Right ventricle myocardium superior (tissue), 1 donor: Measurements from ENCODE around the gene RUVBL2. TPM values are rescaled to one million over a fixed set of nuclear protein-coding genes. Genes with fewer than 3 reads are reported as not detected.
A peak's percentile ranks its signal among the peaks of the same experiment; 100 is the strongest.

Source experiments
- ATAC-seq: fragments of 200-7000 bp; cut with Tn5 transposase; one replicate; pipeline ENCODE4 v1.9.1; 2020; ENCODE audit warnings: mild to moderate bottlenecking; ENCODE audit not compliant: poor library complexity
- DNase-seq: peaks from one replicate; pipeline ENCODE4 v3.0.0-alpha.2; 2020
- intact Hi-C: fragments of 100-400 bp; cut with DNase I; formaldehyde crosslinking; loops from one replicate; pipeline ENCODE4 v1.11.2; 2022
- microRNA-seq: library from miRNA; unstranded; fragments of <30 nt; microRNA quantifications from one replicate; pipeline ENCODE4 v1.2.0, GENCODE V29; 2020
- total RNA-seq: library from RNA; stranded (reverse); fragmentation: NEBNext Ultra II Directional; extraction: Animal tissue kit (Norgen Biotek cat#: 25700); gene quantifications from one replicate; pipeline ENCODE4 v1.2.1, GENCODE V29; 2021
- donor health status: DM: no; HTN: yes; CAD: no; lungs with severe emphysema.

Gene RUVBL2
- total RNA-seq, 1 donor from 2014 or later: 41.7 TPM

GRCh38 chr19:49057636-49058234 is 64.0 kb downstream of the RUVBL2 start, which contains the start of gene CGB7:
TSS of gene CGB7 (minus strand) at chr19:49057749. CDS start at chr19:49055375, 2,374 bp downstream.
- ATAC-seq (peak; percentile 85), DNase-seq (peak; percentile 84)
- intact Hi-C loops: no loop called here

GRCh38 chr19:49058562-49058961 is 64.9 kb downstream of the RUVBL2 start:
- ATAC-seq (no peak), DNase-seq (no peak)
- intact Hi-C loops: no loop called here

- DNase-seq (no peak), ATAC-seq (no peak)
- intact Hi-C loops: no loop called here
These were observed 65.4 kb downstream of the RUVBL2 start for GRCh38 chr19:49059053-49059452.

GRCh38 chr19:49061000-49061399 is 67.3 kb downstream of the RUVBL2 start:
- ATAC-seq (no peak), DNase-seq (no peak)
- intact Hi-C loops: no loop called here

GRCh38 chr19:49061445-49061844 is 67.8 kb downstream of the RUVBL2 start:
- intact Hi-C loops: no loop called here
- DNase-seq (no peak), ATAC-seq (no peak)

DNA sequence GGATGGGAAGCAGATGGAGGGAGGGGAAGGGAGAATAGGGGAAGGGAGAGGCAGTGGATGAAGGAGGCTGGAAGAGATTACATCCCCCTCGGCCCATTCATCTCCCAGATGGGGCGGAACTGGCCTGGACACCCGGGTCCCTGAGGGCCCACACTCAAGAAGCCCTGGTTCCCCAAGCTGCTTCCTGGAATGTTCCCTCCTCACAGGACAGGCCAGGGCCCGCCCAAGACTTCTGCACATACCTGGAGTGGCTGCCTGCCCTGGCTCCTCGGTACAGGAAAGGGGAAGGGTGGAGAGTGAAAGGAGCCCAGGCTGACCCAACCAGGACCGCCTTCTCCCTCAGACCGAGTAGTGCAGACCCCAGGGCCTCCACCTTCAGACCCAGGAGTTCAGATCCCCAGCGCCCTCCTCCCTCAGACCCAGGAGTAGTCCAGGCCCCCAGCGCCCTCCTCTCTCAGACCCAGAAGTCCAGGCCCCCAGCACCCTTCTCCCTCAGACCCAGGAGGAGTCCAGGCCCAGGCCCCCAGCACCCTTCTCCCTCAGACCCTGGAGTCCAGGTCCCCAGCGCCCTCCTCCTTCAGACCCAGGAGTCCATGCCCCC is 70.4 kb downstream of the RUVBL2 start:
- DNase-seq (no peak), ATAC-seq (no peak)
- intact Hi-C loops: no loop called here

- DNase-seq (peak; percentile 44), ATAC-seq (peak; percentile 54)
- intact Hi-C loops: no loop called here
These were observed 71.3 kb downstream of the RUVBL2 start, which contains the start of gene NTF4 for GRCh38 chr19:49064768-49065611. TSS of gene NTF4 (minus strand) at chr19:49064818. CDS start at chr19:49061997, 2,821 bp downstream.

Small RNAs within 50 kb of the gene (microRNA-seq; reads per million reads assigned to microRNA genes)
- not detected for gene MIR6798

Other genes with a start within 250 kb of the RUVBL2 start
- 0.73 TPM for gene IZUMO1, start 247.0 kb upstream of the RUVBL2 start, total RNA-seq
- gene FUT1, start 241.2 kb upstream of the RUVBL2 start, total RNA-seq: 1.8 TPM
- gene FGF21, start 238.4 kb upstream of the RUVBL2 start, total RNA-seq: not detected
- gene BCAT2, start 182.9 kb upstream of the RUVBL2 start, total RNA-seq: 59.5 TPM
- 1.9 TPM for gene HSD17B14, start 157.4 kb upstream of the RUVBL2 start, total RNA-seq
- gene PLEKHA4, start 125.3 kb upstream of the RUVBL2 start, total RNA-seq: 17.7 TPM
- gene PPP1R15A, start 121.5 kb upstream of the RUVBL2 start, total RNA-seq: 60.4 TPM
- not detected for gene TULP2, start 95.1 kb upstream of the RUVBL2 start, total RNA-seq
- 237 TPM for gene NUCB1, start 93.6 kb upstream of the RUVBL2 start, total RNA-seq
- not detected for gene DHDH, start 60.2 kb upstream of the RUVBL2 start, total RNA-seq
- 21.5 TPM for gene BAX, start 39.0 kb upstream of the RUVBL2 start, total RNA-seq
- 748 TPM for gene FTL, start 28.6 kb upstream of the RUVBL2 start, total RNA-seq
- gene GYS1, start 578 bp upstream of the RUVBL2 start, total RNA-seq: 100 TPM
- gene LHB, start 23.2 kb downstream of the RUVBL2 start, total RNA-seq: not detected
- gene CGB3, start 30.4 kb downstream of the RUVBL2 start, total RNA-seq: not detected
- gene CGB2, start 38.0 kb downstream of the RUVBL2 start, total RNA-seq: not detected
- not detected for gene CGB1, start 43.0 kb downstream of the RUVBL2 start, total RNA-seq
- gene CGB5, start 50.0 kb downstream of the RUVBL2 start, total RNA-seq: not detected
- gene CGB8, start 55.2 kb downstream of the RUVBL2 start, total RNA-seq: not detected
- not detected for gene CGB7, start 63.9 kb downstream of the RUVBL2 start, total RNA-seq
- 0.48 TPM for gene NTF4, start 70.9 kb downstream of the RUVBL2 start, total RNA-seq
- 0.86 TPM for gene KCNA7, start 78.8 kb downstream of the RUVBL2 start, total RNA-seq
- 105 TPM for gene SNRNP70, start 91.6 kb downstream of the RUVBL2 start, total RNA-seq
- gene LIN7B, start 120.5 kb downstream of the RUVBL2 start, total RNA-seq: 21.3 TPM
- gene C19orf73, start 125.3 kb downstream of the RUVBL2 start, total RNA-seq: 1.3 TPM
- 5.0 TPM for gene PPFIA3, start 125.7 kb downstream of the RUVBL2 start, total RNA-seq
- 878 TPM for gene HRC, start 161.5 kb downstream of the RUVBL2 start, total RNA-seq
- 24.8 TPM for gene TRPM4, start 163.9 kb downstream of the RUVBL2 start, total RNA-seq